ENCODE results near the gene COL4A2. TPM values are rescaled to one million over a fixed set of nuclear protein-coding genes. Genes with fewer than 3 reads are reported as not detected.

The COL4A2 gene
- polyA plus RNA-seq, 1 experiment: 886 TPM

DNA sequence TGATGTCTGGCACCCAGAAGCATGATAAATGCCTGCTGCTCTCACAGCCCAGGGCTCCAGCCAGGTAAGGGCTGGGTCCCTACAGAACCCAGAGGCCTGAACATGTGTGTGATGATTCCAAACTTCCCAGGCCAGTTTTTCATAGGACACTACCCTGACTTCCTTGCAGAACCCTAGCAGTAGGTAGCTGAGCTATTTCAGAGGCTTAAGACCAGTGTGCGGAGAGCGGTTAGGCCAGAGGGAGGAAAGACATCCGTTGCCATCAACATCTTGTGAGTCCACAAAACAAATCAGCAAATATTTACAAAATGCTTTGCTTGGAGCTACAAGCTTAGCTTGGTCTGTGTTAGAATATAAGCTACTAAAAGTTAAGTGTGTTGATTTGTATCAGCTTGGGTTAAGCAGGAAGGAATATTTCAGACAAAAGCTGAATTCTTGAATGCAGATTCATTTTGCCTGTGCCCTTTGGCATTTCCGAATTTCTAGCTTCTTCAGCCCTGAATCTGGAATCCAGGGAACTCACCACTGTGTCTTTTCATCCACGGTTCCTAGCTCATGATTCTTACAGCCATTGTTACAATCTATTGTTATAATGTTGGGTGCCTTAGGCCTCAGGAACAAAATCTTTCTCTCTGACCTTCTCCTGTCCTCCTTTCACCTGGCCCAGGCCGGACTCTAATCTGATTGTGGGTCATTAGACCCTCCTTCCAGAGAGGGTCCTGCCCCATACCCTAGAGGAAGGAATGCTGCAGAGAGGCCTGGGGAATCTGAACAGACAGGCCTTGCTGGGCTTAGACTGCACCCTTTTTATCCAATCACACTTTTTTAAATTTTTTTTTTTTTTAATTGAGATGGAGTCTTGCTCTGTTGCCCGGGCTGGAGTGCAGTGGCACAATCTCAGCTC lies 242.1 kb downstream of the COL4A2 start:
- Histone ChIP-seq H3K4me3 (ENCODE audit: low read depth, low read length) (no peak overlapping the region), H3K27me3 (ENCODE audit: control insufficient read depth, insufficient read depth, low read length) (no peaks in the 10 kb centered on the region), H3K36me3 (ENCODE audit: control insufficient read depth, insufficient read depth, low read length) (no peaks in the 10 kb centered on the region)
- TF ChIP-seq, protein P1, sequence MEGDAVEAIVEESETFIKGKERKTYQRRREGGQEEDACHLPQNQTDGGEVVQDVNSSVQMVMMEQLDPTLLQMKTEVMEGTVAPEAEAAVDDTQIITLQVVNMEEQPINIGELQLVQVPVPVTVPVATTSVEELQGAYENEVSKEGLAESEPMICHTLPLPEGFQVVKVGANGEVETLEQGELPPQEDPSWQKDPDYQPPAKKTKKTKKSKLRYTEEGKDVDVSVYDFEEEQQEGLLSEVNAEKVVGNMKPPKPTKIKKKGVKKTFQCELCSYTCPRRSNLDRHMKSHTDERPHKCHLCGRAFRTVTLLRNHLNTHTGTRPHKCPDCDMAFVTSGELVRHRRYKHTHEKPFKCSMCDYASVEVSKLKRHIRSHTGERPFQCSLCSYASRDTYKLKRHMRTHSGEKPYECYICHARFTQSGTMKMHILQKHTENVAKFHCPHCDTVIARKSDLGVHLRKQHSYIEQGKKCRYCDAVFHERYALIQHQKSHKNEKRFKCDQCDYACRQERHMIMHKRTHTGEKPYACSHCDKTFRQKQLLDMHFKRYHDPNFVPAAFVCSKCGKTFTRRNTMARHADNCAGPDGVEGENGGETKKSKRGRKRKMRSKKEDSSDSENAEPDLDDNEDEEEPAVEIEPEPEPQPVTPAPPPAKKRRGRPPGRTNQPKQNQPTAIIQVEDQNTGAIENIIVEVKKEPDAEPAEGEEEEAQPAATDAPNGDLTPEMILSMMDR (IDR thresholded peaks at IDR 0.05; ENCODE audit: insufficient read depth, low read depth, low read length): no peak
- ChIA-PET POLR2A (interaction anchor here (0.5 kb wide), 1 partner anchor 166 kb away, joined by 3 read pairs; no protein-coding TSS in a partner anchor), CTCF (interaction anchor here (1.0 kb wide), 1 partner anchor 17 kb away, joined by 5 read pairs; no protein-coding TSS in a partner anchor)
- DNase-seq (ENCODE audit: low read depth): no peak

DNA sequence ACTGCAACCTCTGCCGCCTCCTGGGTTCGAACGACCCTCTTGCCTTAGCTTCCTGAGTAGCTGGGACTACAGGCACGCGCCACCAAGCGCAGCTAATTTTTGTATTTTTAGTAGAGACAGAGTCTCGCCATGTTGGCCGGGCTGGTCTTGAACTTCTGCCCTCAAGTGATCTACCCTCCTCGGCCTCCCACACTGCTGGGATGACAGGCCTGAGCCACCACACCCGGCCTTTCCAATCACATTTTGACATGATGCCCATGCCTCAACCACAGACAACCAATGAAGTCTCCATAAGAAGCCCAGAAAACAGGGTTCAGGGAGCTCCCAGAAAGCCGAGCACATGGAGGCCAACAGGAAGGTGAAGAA lies 242.7 kb downstream of the COL4A2 start:
- ChIA-PET CTCF (interaction anchor here (1.0 kb wide), 1 partner anchor 18 kb away, joined by 5 read pairs; no protein-coding TSS in a partner anchor), POLR2A (no interaction called here)
- no peaks in the 10 kb centered on the region for H3K27me3 ChIP-seq (ENCODE audit: control insufficient read depth, insufficient read depth, low read length)
- no peaks in the 10 kb centered on the region for H3K36me3 ChIP-seq (ENCODE audit: control insufficient read depth, insufficient read depth, low read length)
- no peak overlapping the region for H3K4me3 ChIP-seq (ENCODE audit: low read depth, low read length)
- TF ChIP-seq, protein P1 (IDR thresholded peaks at IDR 0.05; ENCODE audit: insufficient read depth, low read depth, low read length): no peak
- no peak for DNase-seq (ENCODE audit: low read depth)

DNA sequence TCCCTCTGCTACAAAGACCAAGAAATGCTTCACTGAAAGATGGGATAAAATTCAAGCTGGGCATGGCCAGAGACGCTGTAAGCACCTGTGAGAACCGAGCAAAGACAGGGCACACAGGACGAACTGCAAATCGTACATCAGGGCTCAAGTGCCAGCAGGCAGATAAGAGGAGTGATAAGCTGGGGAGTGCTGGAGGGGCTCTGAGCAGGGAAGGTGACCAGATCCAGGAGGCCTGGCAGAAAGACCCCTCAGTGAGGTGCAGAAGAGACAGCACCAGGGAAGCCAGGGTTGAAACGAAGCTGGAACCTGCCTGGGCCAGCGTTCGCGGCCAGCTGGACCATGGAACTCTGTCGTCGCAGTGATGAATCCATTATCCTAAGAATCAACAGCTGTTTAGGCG lies 244.2 kb downstream of the COL4A2 start:
- no peak overlapping the region for H3K4me3 ChIP-seq (ENCODE audit: low read depth, low read length)
- H3K36me3 ChIP-seq (ENCODE audit: control insufficient read depth, insufficient read depth, low read length): no peaks in the 10 kb centered on the region
- TF ChIP-seq, protein P1 (IDR thresholded peaks at IDR 0.05; ENCODE audit: insufficient read depth, low read depth, low read length): no peak
- DNase-seq (ENCODE audit: low read depth): no peak
- POLR2A ChIA-PET: interaction anchor here (0.6 kb wide), 1 partner anchor 327 kb away, joined by 3 read pairs; no protein-coding TSS in a partner anchor
- H3K27me3 ChIP-seq (ENCODE audit: control insufficient read depth, insufficient read depth, low read length): no peaks in the 10 kb centered on the region
- CTCF ChIA-PET: interaction anchor here (1.4 kb wide), 1 partner anchor 18 kb away, joined by 4 read pairs; no protein-coding TSS in a partner anchor

DNA sequence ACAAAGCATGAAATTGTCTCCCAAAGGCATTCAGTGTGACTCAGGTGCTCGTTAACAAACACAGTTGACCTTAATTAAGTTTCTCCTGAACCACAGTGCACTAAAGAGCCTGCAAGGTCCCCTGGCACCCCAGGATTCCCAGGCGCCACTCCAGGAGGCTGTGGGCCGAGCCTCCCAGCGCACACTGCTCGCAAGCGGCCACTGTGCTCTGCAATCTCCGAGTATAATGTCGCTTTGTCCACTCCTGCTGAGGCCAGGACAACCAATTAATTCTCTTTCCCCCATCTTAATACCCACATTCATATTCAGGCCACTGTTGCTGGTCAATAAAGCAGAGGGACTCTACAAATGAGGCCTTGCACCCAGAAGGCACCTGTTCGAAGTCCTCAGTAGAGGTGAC lies 245.7 kb downstream of the COL4A2 start:
- no peak overlapping the region for H3K4me3 ChIP-seq (ENCODE audit: low read depth, low read length)
- no peaks in the 10 kb centered on the region for H3K27me3 ChIP-seq (ENCODE audit: control insufficient read depth, insufficient read depth, low read length)
- POLR2A ChIA-PET: no interaction called here
- DNase-seq (ENCODE audit: low read depth): no peak
- CTCF ChIA-PET: interaction anchor here (1.0 kb wide), 1 partner anchor 331 kb away, joined by 3 read pairs; no protein-coding TSS in a partner anchor
- TF ChIP-seq, protein P1 (IDR thresholded peaks at IDR 0.05; ENCODE audit: insufficient read depth, low read depth, low read length): no peak
- H3K36me3 ChIP-seq (ENCODE audit: control insufficient read depth, insufficient read depth, low read length): peaks cover 2% of the 10 kb centered on the region; the same call in 1 of the 2 replicates

DNA sequence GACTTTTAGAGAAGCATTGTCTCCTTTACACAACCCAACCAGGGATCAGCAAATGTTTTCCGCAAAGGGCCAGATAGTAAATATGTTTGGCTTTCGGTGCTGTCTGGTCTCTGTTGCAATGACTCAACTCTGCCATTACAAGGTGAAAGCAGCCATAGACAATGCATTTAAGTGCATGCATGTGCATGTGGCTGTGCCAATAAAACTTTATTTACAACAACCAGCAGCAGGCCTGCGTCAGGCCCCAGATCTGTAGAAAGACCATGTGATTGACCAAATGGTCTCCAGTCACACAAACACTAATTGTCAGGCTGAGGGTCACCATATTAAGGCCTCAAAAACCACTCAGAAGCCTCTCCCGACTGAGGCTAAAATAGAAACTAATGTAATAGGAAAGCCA lies 246.3 kb downstream of the COL4A2 start:
- H3K36me3 ChIP-seq (ENCODE audit: control insufficient read depth, insufficient read depth, low read length): peaks cover 2% of the 10 kb centered on the region; the same call in 1 of the 2 replicates
- ChIA-PET CTCF (interaction anchor here (1.0 kb wide), 1 partner anchor 332 kb away, joined by 3 read pairs; no protein-coding TSS in a partner anchor), POLR2A (no interaction called here)
- H3K4me3 ChIP-seq (ENCODE audit: low read depth, low read length): no peak overlapping the region
- TF ChIP-seq, protein P1 (IDR thresholded peaks at IDR 0.05; ENCODE audit: insufficient read depth, low read depth, low read length): no peak
- H3K27me3 ChIP-seq (ENCODE audit: control insufficient read depth, insufficient read depth, low read length): no peaks in the 10 kb centered on the region
- DNase-seq (ENCODE audit: low read depth): no peak
